OCI-LY7 (cell line): Measurements from ENCODE around the gene AOPEP. TPM values are rescaled to one million over a fixed set of nuclear protein-coding genes. Genes with fewer than 3 reads are reported as not detected.

Experiments
- BruUV-seq: library from RNA; stranded (reverse); fragments of 400-500 nt; replicated peaks from 2 replicates; lab custom pipeline; 2021; lab: Mats Ljungman, UMichigan
- CTCF ChIA-PET: fragments of 300-600 bp; sonication (Branson Sonifier 250); formaldehyde crosslinking; loops from one replicate; lab custom pipeline; 2022; ENCODE audit warnings: antibody characterized with exemption; ENCODE audit not compliant: unreplicated experiment; lab: Charles Lee
- POLR2A ChIA-PET: fragments of 300-600 bp; sonication (Branson Sonifier 250); formaldehyde crosslinking; loops from one replicate; lab custom pipeline; 2022; ENCODE audit warnings: antibody characterized with exemption; lab: Charles Lee
- DNase-seq: peaks from one replicate; pipeline ENCODE4 v3.0.0-alpha.2; 2015; ENCODE audit warnings: low spot score
- H2AFZ ChIP-seq: fragments of 200-600 bp; sonication (generic), shearing (Covaris generic); 2 replicates; pipeline ENCODE4 v1.6.1; 2014; ENCODE audit warnings: mild to moderate bottlenecking, antibody characterized with exemption, low read length, moderate library complexity
- H3K27ac ChIP-seq: fragments of 200-600 bp; sonication (generic); 2 replicates; pipeline ENCODE4 v1.5.1; 2014; ENCODE audit warnings: mixed run types, low read depth, mild to moderate bottlenecking, moderate library complexity, low read length, inconsistent platforms; ENCODE audit not compliant: poor library complexity, severe bottlenecking
- H3K36me3 ChIP-seq: fragments of 200-600 bp; sonication (generic); 2 replicates; pipeline ENCODE4 v1.6.1; 2014; ENCODE audit warnings: mild to moderate bottlenecking, antibody characterized with exemption, low read length, moderate library complexity, mixed read lengths; ENCODE audit not compliant: insufficient read depth
- H3K4me1 ChIP-seq: fragments of 200-600 bp; sonication (generic); 2 replicates; pipeline ENCODE4 v1.5.1; 2014; ENCODE audit warnings: mild to moderate bottlenecking, low read length; ENCODE audit not compliant: insufficient read depth, poor library complexity, severe bottlenecking
- H3K4me2 ChIP-seq: fragments of 200-600 bp; sonication (generic); 2 replicates; pipeline ENCODE4 v1.6.1; 2014; ENCODE audit warnings: mild to moderate bottlenecking, low read length
- H3K4me3 ChIP-seq: fragments of 200-600 bp; sonication (generic); 2 replicates; pipeline ENCODE4 v1.5.1; 2014; ENCODE audit warnings: mild to moderate bottlenecking, low read depth, low read length; ENCODE audit not compliant: poor library complexity, severe bottlenecking
- H3K79me2 ChIP-seq: fragments of 200-600 bp; sonication (generic); 2 replicates; pipeline ENCODE4 v1.6.1; 2016; ENCODE audit warnings: low read depth, mild to moderate bottlenecking, low read length, moderate library complexity, mixed read lengths; ENCODE audit not compliant: insufficient read depth
- H3K9me2 ChIP-seq: fragments of 200-600 bp; sonication (generic); 2 replicates; pipeline ENCODE4 v1.6.1; 2016; ENCODE audit warnings: mild to moderate bottlenecking, low read length, mixed read lengths; ENCODE audit not compliant: insufficient read depth
- H3K9me3 ChIP-seq: fragments of 200-600 bp; sonication (generic); 2 replicates; pipeline ENCODE4 v1.6.1; 2014; ENCODE audit warnings: mild to moderate bottlenecking, mixed run types, low read length, mixed read lengths
- H4K20me1 ChIP-seq: fragments of 200-600 bp; sonication (generic); 2 replicates; pipeline ENCODE4 v1.6.1; 2014; ENCODE audit warnings: mild to moderate bottlenecking, antibody characterized with exemption, low read length, moderate library complexity, mixed read lengths; ENCODE audit not compliant: insufficient read depth
- EZH2phosphoT487 ChIP-seq: fragments of 200-600 bp; sonication (generic); IDR thresholded peaks from 2 replicates; pipeline ENCODE4 v1.6.1; 2018; ENCODE audit warnings: low read depth, borderline replicate concordance, mild to moderate bottlenecking, mixed run types, antibody characterized with exemption, low read length, moderate library complexity, mixed read lengths
- intact Hi-C: fragments of 100-400 bp; cut with micrococcal nuclease; formaldehyde crosslinking; loops from one replicate; pipeline ENCODE4 v1.10.0; 2022; ENCODE audit not compliant: unreplicated experiment
- total RNA-seq, 2 experiments: library from RNA; depleted of rRNA in 1 of 2; stranded (reverse); fragments of >200 nt in 1 of 2; shearing (Covaris generic) in 1 of 2; gene quantifications; 2 replicates each; pipeline ENCODE4 v1.2.3, GENCODE V29; 2014 to 2022
- TF ChIP-seq, protein P1 (sequence below): fragments of 200-600 bp; sonication (generic); conservative IDR thresholded peaks from 2 replicates; pipeline ENCODE4 v1.5.1; 2014; ENCODE audit warnings: mild to moderate bottlenecking, antibody characterized with exemption, low read length, moderate library complexity, mixed read lengths

The AOPEP gene
- total RNA-seq, 2 experiments from 2014 or later, result 17.3 to 24.3 TPM

DNA sequence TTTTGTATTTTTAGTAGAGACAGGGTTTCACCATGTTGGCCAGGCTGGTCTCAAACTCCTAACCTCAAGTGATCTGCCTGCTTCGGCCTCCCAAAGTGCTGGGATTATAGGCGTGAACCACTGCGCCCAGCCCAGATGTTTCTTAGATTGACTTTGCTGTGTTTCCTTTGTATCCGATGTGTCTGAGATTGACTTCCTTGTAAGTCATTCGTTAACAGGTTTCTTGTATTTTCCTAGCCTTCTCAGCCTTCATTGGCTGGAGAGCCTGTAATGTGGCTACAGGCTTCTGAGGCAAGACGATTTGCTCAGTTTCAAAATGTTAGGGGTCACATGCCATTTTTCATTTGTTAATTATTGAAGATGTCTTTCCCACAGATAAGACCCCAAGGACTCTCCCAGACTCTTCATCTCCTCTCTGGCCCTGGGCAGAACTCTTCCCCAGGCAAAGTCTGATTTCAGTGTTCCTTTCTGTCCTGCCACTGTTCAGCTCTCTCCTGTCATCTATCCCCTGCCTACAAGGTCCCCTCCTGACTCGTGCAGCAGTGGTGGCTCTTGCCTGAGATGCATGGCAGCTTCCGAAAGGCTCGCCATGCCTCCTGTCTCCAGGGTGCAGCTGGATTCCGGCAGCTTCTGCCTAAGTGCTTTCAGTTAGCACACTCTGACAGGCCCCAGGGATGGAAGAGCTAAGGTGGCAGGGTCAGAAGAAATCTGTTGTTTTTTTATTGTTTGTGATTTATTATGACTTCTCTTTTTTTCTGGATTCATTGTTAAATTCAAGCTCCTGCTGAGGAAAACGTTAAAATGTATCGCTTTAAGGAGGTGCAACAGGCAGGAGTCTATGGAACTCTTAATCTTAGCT is 206.4 kb downstream of the AOPEP start:
- DNase-seq, result no peak
- TF ChIP-seq, protein P1, sequence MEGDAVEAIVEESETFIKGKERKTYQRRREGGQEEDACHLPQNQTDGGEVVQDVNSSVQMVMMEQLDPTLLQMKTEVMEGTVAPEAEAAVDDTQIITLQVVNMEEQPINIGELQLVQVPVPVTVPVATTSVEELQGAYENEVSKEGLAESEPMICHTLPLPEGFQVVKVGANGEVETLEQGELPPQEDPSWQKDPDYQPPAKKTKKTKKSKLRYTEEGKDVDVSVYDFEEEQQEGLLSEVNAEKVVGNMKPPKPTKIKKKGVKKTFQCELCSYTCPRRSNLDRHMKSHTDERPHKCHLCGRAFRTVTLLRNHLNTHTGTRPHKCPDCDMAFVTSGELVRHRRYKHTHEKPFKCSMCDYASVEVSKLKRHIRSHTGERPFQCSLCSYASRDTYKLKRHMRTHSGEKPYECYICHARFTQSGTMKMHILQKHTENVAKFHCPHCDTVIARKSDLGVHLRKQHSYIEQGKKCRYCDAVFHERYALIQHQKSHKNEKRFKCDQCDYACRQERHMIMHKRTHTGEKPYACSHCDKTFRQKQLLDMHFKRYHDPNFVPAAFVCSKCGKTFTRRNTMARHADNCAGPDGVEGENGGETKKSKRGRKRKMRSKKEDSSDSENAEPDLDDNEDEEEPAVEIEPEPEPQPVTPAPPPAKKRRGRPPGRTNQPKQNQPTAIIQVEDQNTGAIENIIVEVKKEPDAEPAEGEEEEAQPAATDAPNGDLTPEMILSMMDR, result no peak
- no peak for TF ChIP-seq EZH2phosphoT487
- no TSS peak for BruUV-seq
- Histone ChIP-seq H3K4me3 (no peak overlapping the region), H4K20me1 (no peaks in the 10 kb centered on the region), H3K79me2 (no peaks in the 10 kb centered on the region), H3K9me2 (no peaks in the 10 kb centered on the region), H3K4me1 (no peaks in the 10 kb centered on the region), H2AFZ (no peak overlapping the region), H3K36me3 (no peaks in the 10 kb centered on the region), H3K9me3 (no peaks in the 10 kb centered on the region), H3K27ac (no peak overlapping the region), H3K4me2 (no peak overlapping the region)
- CTCF ChIA-PET, result no interaction called here
- POLR2A ChIA-PET, result interaction anchor here (0.6 to 2.0 kb wide), 2 partner anchors 10 to 53 kb away, joined by 3 to 6 read pairs; no protein-coding TSS in a partner anchor
- intact Hi-C loops, result no loop called here

DNA sequence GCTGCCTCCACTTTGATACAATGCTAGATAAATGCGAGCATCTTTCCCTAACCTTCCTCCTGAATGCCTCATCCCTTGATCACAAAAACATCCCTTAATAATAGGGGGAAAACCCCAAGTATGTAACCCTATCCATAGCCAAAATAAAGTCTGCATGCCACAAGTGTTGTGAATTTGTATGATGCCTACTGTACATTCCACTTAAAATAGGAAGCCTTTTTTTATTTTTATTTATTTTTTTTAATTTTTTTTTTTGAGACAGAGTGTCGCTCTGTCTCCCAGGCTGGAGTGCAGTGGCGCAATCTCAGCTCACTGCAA is 207.0 kb downstream of the AOPEP start:
- Histone ChIP-seq H4K20me1 (no peaks in the 10 kb centered on the region), H3K79me2 (no peaks in the 10 kb centered on the region), H3K4me1 (no peaks in the 10 kb centered on the region), H3K9me3 (no peaks in the 10 kb centered on the region), H3K27ac (no peak overlapping the region), H3K4me3 (no peak overlapping the region), H3K9me2 (no peaks in the 10 kb centered on the region), H3K36me3 (no peaks in the 10 kb centered on the region), H2AFZ (no peak overlapping the region), H3K4me2 (no peak overlapping the region)
- TF ChIP-seq, protein P1, result no peak
- no peak for TF ChIP-seq EZH2phosphoT487
- ChIA-PET POLR2A (interaction anchor here (0.6 to 2.0 kb wide), 5 partner anchors 9 to 54 kb away, joined by 3 to 6 read pairs (median 3); no protein-coding TSS in a partner anchor), CTCF (no interaction called here)
- intact Hi-C loops, result no loop called here
- DNase-seq, result no peak
- BruUV-seq, result no TSS peak

- CTCF ChIA-PET, result no interaction called here
- intact Hi-C loops, result no loop called here
These were observed 208.4 kb downstream of the AOPEP start for GRCh38 chr9:94934816-94935328.

More at GRCh38 chr9:94934816-94935328, 208.4 kb downstream of the AOPEP start:
- TF ChIP-seq, protein P1, result no peak
- TF ChIP-seq EZH2phosphoT487, result no peak
- Histone ChIP-seq H2AFZ (no peak overlapping the region), H4K20me1 (no peaks in the 10 kb centered on the region), H3K27ac (no peak overlapping the region), H3K79me2 (no peaks in the 10 kb centered on the region), H3K9me3 (no peaks in the 10 kb centered on the region), H3K36me3 (no peaks in the 10 kb centered on the region), H3K4me3 (no peak overlapping the region), H3K9me2 (no peaks in the 10 kb centered on the region), H3K4me2 (no peak overlapping the region), H3K4me1 (no peaks in the 10 kb centered on the region)
- POLR2A ChIA-PET, result interaction anchor here (0.6 to 1.3 kb wide), 4 partner anchors 19 to 162 kb away, joined by 3 to 5 read pairs (median 4); no protein-coding TSS in a partner anchor
- BruUV-seq, result no TSS peak
- no peak for DNase-seq
